Memory B cell (primary cell): Measurements from ENCODE around the gene TMEM192.
"Not testable (repeated sequence)": the region's sequence is repeated elsewhere in the genome, so short reads cannot be mapped to it uniquely, and the experiment has no call there.

Experiments used
- ATAC-seq: fragments of 150-1000 bp; cut with Tn5 transposase; 2 replicates; pipeline ENCODE4 v1.10.0; 2021; ENCODE audit warnings: low read depth, mild to moderate bottlenecking, moderate library complexity
- DNase-seq, 2 donors: peaks; one replicate each; pipeline ENCODE4 v3.0.0; 2022; ENCODE audit warnings: low spot score in 2 of 2
- H3K27ac Mint-ChIP-seq: one replicate; pipeline ENCODE4 v1.8.0; 2022; ENCODE audit warnings: mild to moderate bottlenecking, moderate library complexity, mixed read lengths
- H3K27me3 Mint-ChIP-seq: one replicate; pipeline ENCODE4 v1.8.0; 2022; ENCODE audit warnings: mixed read lengths
- H3K36me3 Mint-ChIP-seq: one replicate; pipeline ENCODE4 v1.8.0; 2022; ENCODE audit warnings: mild to moderate bottlenecking, mixed read lengths
- H3K4me1 Mint-ChIP-seq: one replicate; pipeline ENCODE4 v1.8.0; 2022; ENCODE audit warnings: mixed read lengths
- H3K4me3 Mint-ChIP-seq: one replicate; pipeline ENCODE4 v1.8.0; 2022; ENCODE audit warnings: mild to moderate bottlenecking, moderate library complexity, mixed read lengths
- H3K9me3 Mint-ChIP-seq: one replicate; pipeline ENCODE4 v1.8.0; 2022; ENCODE audit warnings: mixed read lengths

TMEM192 gene

GRCh38 chr4:165073346-165073745 is 39.3 kb downstream of the TMEM192 start:
- H3K27me3 Mint-ChIP-seq, H3K9me3 Mint-ChIP-seq, H3K4me3 Mint-ChIP-seq, DNase-seq, ATAC-seq, H3K27ac Mint-ChIP-seq, H3K4me1 Mint-ChIP-seq: not testable (repeated sequence)
- peaks cover 19% of the 10 kb centered on the region for H3K36me3 Mint-ChIP-seq

- Mint-ChIP-seq H3K4me1 (no peaks in the 10 kb centered on the region), H3K27ac (no peak overlapping the region), H3K4me3 (no peak overlapping the region), H3K9me3 (no peaks in the 10 kb centered on the region), H3K36me3 (peaks cover 9% of the 10 kb centered on the region), H3K27me3 (no peaks in the 10 kb centered on the region)
- ATAC-seq (no peak), DNase-seq (no peak)
Measured at GRCh38 chr4:165070560-165070959, 42.1 kb downstream of the TMEM192 start.

GRCh38 chr4:165060938-165061337 is 51.7 kb downstream of the TMEM192 start:
- Mint-ChIP-seq H3K9me3 (no peaks in the 10 kb centered on the region), H3K27me3 (no peaks in the 10 kb centered on the region), H3K36me3 (peaks cover 2% of the 10 kb centered on the region), H3K4me1 (no peaks in the 10 kb centered on the region), H3K4me3 (no peak overlapping the region), H3K27ac (no peak overlapping the region)
- no peak for DNase-seq
- ATAC-seq = no peak

DNA sequence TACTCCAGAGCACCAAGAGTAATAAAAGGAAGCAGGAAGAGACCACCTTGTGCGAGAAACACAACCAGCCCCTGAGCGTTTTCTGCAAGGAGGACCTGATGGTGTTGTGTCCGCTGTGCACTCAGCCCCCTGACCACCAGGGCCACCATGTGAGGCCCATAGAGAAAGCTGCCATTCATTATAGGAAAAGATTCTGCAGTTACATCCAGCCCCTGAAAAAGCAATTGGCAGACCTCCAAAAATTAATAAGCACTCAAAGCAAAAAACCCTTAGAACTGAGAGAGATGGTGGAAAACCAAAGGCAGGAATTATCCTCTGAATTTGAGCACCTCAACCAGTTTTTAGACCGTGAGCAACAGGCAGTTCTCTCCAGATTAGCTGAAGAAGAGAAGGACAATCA is 53.3 kb downstream of the TMEM192 start:
- DNase-seq = no peak
- H3K4me1 Mint-ChIP-seq = no peaks in the 10 kb centered on the region
- no peak overlapping the region for H3K4me3 Mint-ChIP-seq
- H3K27me3 Mint-ChIP-seq = no peaks in the 10 kb centered on the region
- no peak overlapping the region for H3K27ac Mint-ChIP-seq
- H3K9me3 Mint-ChIP-seq = no peaks in the 10 kb centered on the region
- H3K36me3 Mint-ChIP-seq = peaks cover 2% of the 10 kb centered on the region
- ATAC-seq = no peak

DNA sequence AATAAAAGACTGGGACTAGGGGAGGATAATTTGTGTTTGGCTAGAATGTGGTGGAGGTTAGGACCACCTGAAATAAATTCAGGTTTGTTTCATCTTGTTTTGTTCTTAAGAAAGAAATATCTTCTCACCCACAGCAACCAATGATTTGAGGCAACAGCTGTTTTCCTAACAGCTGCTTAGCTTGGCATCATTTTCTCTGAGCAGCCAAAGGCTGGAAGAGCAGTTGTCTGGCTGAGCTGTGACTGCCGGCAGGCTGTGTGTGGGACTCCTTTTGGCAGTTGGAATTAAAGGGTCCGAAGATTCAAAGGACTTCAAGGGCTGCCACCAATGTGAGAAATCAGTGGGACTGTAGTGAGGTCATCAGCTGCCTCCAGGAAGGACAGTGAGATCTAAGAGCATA is 54.0 kb downstream of the TMEM192 start:
- DNase-seq (no peak), ATAC-seq (no peak)
- Mint-ChIP-seq H3K4me1 (no peaks in the 10 kb centered on the region), H3K27me3 (no peaks in the 10 kb centered on the region), H3K27ac (no peak overlapping the region), H3K4me3 (no peak overlapping the region), H3K9me3 (no peaks in the 10 kb centered on the region), H3K36me3 (peaks cover 2% of the 10 kb centered on the region)

DNA sequence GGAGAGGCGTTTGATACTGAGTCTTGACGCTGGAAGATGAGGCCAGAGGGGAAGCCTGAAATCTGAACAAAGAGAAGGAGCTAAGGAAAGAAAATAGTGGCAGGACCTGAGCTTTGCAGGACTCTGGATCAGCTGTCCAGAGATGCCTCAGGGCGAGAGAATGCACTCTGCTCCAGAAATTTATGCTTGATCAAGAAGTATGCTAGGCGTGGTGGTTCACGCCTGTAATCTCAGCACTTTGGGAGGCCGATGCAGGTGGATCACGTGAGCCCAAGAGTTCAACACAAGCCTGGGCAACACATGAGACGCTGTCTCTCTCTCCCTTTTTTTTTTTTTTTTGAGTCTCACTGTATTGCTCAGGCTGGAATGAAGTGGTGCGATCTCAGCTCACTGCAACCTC is 57.1 kb downstream of the TMEM192 start:
- DNase-seq (no peak), ATAC-seq (no peak)
- no peak overlapping the region for H3K27ac Mint-ChIP-seq
- no peaks in the 10 kb centered on the region for H3K4me1 Mint-ChIP-seq
- peaks cover 3% of the 10 kb centered on the region for H3K27me3 Mint-ChIP-seq
- no peaks in the 10 kb centered on the region for H3K9me3 Mint-ChIP-seq
- H3K4me3 Mint-ChIP-seq = no peak overlapping the region
- H3K36me3 Mint-ChIP-seq = peaks cover 2% of the 10 kb centered on the region

DNA sequence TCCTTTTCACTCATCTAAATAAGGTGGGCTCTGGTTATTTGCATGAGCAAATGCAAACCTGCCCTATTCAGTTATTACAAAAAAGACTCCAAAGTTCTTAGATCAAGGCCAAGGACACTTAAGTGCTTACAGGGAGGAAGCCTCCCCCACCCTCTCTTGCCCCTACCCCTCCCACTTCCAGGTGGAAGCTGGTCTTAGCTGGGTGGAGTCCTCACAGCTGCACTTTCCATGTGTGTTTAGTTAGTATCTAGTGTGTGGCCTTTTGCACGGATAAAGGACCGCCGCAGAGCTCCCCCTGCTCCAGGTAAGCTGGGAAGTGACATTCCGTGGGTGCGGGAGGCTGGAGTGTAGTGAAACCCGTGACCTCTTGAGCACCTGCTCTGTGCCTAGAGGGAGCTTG is 59.0 kb downstream of the TMEM192 start, which contains the start of gene TRIM75:
Gene TRIM75, plus strand, starts transcription at position 222 of the 400 bp plus-strand sequence. CDS start 5,282 bp downstream, outside the sequence.
- Mint-ChIP-seq H3K36me3 (no peaks in the 10 kb centered on the region), H3K9me3 (no peaks in the 10 kb centered on the region), H3K4me3 (no peak within 1 kb of the TSS), H3K4me1 (no peaks in the 10 kb centered on the region), H3K27me3 (peaks cover 3% of the 10 kb centered on the region), H3K27ac (no peak within 1 kb of the TSS)
- ATAC-seq (no peak), DNase-seq (no peak)

DNA sequence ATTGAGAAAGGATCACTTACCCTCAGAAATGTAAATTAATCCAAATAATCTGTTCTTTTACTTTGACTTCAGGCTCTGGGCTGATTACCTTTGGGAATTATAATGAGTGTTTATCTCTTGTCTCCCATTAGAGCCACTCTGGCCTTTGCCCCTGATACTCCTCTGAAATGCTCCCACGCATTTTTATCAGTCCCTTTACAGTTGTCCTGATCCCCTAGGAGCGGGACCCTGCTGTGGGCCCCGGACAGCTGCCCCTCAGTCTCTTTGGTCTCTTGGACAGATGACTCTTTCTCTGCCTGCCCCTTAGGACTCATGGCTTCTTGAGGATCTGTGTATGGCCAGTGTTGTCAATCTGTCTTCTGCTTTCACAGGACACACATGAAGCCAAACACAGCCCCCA is 60.0 kb downstream of the TMEM192 start:
- peaks cover 3% of the 10 kb centered on the region for H3K27me3 Mint-ChIP-seq
- H3K4me1 Mint-ChIP-seq = no peaks in the 10 kb centered on the region
- H3K9me3 Mint-ChIP-seq = no peaks in the 10 kb centered on the region
- H3K36me3 Mint-ChIP-seq = no peaks in the 10 kb centered on the region
- ATAC-seq (no peak), DNase-seq (no peak)
- H3K4me3 Mint-ChIP-seq = no peak overlapping the region
- no peak overlapping the region for H3K27ac Mint-ChIP-seq

GRCh38 chr4:165048170-165048569 is 64.5 kb downstream of the TMEM192 start:
- H3K4me1 Mint-ChIP-seq = no peaks in the 10 kb centered on the region

DNA sequence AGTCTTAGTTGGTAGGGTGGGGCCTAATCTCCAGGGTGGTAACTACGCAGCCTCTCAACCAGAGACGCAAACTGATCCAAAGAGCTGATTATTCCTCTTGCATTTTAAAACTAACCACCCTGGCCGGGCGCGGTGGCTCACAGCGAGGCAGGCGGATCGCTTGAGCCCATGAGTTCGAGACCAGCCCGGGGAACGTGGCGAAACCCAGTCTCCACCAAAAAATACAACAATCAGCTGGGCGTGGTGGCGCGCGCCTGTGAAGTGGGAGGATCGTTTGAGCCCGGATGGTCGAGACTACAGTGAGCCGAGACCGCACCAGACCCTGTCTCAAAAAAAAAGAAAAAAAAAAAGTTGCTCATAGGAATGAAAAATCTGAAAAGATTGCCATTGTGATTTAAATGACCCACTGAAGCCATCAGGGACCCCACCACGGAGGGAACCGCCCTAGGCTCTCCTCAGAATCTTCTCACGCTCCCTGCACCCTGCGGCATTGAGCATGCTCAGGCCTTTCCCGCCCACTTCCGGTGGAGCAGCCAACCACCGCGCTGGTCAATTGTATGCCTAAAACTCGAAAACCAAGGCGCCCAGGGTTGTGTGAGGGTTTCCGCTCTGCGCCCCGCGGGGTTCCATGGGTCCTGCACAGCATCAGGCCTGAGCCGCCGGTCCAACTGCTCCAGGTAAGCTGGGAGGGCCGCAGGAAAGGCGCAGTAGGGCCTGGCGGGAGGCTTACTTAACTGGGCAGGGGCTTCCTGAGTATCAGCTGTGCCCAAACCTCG is 81.0 kb downstream of the TMEM192 start, which contains the start of gene TRIM60:
Gene TRIM60, plus strand, starts transcription at position 564 of the 776 bp plus-strand sequence. CDS start 8,074 bp downstream, outside the sequence.
- no peak for ATAC-seq

More at GRCh38 chr4:165048170-165048569, 64.5 kb downstream of the TMEM192 start:
- ATAC-seq = no peak
- H3K9me3 Mint-ChIP-seq = no peaks in the 10 kb centered on the region
- H3K4me3 Mint-ChIP-seq = no peak overlapping the region
- peaks cover 8% of the 10 kb centered on the region for H3K27me3 Mint-ChIP-seq
- no peaks in the 10 kb centered on the region for H3K36me3 Mint-ChIP-seq
- no peak overlapping the region for H3K27ac Mint-ChIP-seq
- no peak for DNase-seq

GRCh38 chr4:165027762-165028402 is 84.8 kb downstream of the TMEM192 start:
- DNase-seq (no peak), ATAC-seq (no peak)
- Mint-ChIP-seq H3K9me3 (no peaks in the 10 kb centered on the region), H3K27me3 (peaks cover 1% of the 10 kb centered on the region), H3K4me3 (no peak overlapping the region), H3K36me3 (no peaks in the 10 kb centered on the region), H3K27ac (no peak overlapping the region), H3K4me1 (no peaks in the 10 kb centered on the region)

More for the DNA sequence above, 81.0 kb downstream of the TMEM192 start, which contains the start of gene TRIM60:
- Mint-ChIP-seq H3K36me3 (no peaks in the 10 kb centered on the region), H3K27me3 (peaks cover 1% of the 10 kb centered on the region), H3K27ac (no peak within 1 kb of the TSS), H3K4me3 (no peak within 1 kb of the TSS), H3K9me3 (no peaks in the 10 kb centered on the region), H3K4me1 (no peaks in the 10 kb centered on the region)
- DNase-seq = no peak

- not testable (repeated sequence) for H3K9me3 Mint-ChIP-seq, DNase-seq, H3K4me1 Mint-ChIP-seq, H3K4me3 Mint-ChIP-seq, ATAC-seq, H3K27me3 Mint-ChIP-seq, H3K27ac Mint-ChIP-seq, H3K36me3 Mint-ChIP-seq
Measured at GRCh38 chr4:165025782-165026181, 86.9 kb downstream of the TMEM192 start.
